GM12872 (cell line): ENCODE data around the gene FALEC.

Source experiments
- TF ChIP-seq, protein P1 (sequence below): IDR thresholded peaks from 3 replicates; pipeline ENCODE4 v1.5.1; 2011; ENCODE audit warnings: low read depth, mild to moderate bottlenecking, low read length, moderate library complexity; ENCODE audit not compliant: insufficient read depth

Gene FALEC

DNA sequence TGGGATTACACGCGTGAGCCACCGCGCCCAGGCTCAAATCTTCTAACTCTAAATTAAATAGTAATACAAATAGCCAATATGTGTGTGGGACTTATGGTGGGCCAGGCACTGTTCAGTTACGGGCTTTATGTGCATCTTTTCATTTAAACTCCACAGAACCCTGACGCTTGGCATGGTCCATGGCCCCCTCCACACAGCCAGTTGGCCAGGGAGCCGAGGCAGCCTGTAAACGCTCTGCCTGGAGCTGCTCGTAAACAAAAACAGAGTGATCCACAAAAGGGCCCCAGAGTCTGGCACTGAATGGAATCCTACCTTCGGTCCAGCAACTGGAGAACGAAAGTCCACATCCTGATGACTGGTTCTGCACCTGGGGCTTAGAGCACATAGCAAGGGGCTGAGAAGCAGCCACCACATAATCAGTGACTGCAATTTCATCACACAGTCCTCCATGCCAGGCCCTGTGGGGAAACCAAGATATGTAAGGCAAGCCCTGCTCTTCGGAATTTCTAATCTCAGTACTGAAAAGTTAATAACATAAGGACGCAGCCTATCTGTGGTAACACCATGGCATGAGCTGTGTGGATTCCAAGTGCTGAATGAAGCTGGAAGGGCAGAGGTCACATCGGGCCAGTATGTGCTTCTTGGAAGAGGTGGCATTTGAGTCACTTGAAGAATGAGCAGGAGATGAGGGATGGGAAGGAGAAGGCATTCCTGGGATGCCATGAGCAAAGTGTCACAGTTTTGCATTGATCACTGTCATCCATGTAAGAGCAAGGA, 20.1 kb downstream of the FALEC start:
- TF ChIP-seq, protein P1, sequence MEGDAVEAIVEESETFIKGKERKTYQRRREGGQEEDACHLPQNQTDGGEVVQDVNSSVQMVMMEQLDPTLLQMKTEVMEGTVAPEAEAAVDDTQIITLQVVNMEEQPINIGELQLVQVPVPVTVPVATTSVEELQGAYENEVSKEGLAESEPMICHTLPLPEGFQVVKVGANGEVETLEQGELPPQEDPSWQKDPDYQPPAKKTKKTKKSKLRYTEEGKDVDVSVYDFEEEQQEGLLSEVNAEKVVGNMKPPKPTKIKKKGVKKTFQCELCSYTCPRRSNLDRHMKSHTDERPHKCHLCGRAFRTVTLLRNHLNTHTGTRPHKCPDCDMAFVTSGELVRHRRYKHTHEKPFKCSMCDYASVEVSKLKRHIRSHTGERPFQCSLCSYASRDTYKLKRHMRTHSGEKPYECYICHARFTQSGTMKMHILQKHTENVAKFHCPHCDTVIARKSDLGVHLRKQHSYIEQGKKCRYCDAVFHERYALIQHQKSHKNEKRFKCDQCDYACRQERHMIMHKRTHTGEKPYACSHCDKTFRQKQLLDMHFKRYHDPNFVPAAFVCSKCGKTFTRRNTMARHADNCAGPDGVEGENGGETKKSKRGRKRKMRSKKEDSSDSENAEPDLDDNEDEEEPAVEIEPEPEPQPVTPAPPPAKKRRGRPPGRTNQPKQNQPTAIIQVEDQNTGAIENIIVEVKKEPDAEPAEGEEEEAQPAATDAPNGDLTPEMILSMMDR = no peak

DNA sequence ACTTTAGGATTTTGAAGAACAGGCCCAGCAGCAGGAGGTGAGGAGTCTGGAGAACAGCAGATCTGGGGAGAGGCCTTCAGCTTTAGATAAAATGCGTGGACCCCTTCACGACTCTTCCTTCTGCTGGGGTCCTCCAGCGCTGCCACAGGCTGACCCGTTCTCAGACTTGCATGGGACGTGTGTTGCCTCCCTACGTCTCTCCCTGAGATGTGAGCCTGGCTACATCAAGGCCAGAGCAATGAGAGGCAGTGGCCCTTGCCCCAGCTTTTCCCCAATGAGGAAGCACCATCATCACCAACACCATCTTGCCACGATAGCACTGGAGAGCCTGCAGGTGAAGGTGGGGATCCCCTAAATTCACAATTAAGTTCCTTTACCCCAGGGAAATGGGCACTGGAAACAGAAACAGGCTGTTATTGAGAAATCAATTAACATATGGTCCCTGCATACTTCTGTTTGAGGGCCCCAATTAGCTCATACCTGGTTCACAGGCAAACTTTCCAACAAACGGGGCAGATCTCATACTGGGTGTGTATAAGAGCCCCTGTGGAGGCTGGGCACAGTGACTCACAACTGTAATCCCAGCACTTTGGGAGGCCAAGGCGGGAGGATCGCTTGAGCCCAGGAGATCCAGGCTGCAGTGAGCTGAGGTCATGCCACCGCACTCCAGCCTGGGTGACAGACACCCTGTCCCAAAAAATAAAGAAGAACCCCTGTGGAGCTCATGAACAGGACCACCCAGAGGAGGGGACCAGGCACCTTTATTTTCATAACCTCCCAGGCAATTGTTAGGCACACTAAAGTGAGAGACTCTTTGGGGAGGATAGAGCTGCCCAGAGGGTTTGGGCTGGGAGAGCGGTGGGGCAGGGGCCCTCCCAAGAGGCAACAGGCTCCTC, 21.5 kb downstream of the FALEC start:
- TF ChIP-seq, protein P1 = no peak

DNA sequence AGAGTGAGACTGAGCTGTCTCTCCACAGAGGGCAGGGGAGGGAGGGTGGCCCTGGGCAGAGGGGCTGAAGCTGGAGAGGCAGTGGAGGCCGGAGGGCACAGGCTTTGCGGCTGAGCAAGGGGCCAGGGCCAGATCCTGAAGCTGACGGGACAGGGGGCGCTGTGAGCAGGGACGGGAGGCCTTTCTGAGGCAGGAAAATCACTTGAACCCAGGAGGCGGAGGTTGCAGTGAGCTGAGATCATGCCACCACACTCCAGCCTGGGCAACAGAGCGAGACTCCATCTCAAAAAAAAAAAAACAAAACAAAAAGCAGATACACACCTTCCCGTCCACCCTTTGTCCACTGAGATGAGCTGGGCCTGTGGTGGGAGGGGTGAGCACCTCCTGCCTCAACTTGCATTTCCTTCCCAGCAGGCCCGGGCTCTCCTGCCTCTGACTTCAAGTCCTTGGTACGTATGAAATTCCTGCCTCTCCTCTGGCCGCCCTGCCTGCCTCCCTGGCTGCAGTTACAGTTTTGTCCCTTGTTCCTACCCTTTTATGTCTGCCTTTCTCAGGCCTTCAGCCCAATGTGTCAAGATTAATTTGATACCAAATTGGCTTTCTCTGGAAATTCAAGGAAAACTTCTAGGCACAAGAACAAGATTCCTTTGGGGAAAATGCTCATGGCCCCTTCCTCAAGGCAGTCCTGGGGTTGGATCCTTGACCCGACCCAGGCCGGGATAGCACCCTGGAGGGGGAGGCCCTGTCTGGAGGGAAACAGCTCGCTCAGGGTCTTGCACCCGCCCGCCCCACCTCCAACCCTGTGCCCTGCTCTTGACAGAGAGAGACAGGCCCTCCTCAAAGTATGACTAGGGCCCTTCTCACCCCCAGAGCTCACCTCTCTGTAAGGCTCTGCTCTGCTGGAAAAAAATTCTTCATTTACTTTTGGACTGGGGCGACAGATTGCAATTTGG, 22.5 kb downstream of the FALEC start:
- TF ChIP-seq, protein P1 = no peak

DNA sequence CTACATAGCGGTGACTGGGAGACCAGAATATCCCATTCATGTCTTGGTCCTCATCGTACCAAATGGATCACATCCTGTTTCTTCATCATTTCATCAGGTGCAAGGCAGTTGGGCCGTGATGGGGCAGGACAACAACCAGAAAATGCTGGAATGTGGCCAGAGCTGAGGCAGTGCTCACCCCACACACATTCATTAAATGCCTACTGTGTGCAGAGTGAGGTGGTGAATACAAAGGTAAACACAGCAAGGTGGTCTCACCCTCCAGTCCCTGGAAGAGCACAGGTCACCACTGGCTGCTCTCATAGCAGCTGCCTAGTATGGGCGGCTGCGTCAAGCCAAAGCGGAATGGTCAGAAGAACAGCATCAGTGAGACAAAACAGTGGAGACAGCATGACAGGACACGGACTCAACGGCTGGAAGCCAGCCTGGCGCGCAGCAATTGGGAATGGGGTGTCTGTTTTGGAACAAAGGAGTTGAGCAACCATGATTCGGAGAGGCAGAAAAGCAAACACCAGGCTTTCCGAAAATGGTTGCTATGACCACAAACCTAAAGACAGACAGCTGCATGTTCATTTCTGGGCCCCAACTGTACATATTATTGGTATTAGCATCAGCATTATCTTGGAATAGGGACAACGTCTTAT, 28.1 kb downstream of the FALEC start:
- TF ChIP-seq, protein P1 = no peak

DNA sequence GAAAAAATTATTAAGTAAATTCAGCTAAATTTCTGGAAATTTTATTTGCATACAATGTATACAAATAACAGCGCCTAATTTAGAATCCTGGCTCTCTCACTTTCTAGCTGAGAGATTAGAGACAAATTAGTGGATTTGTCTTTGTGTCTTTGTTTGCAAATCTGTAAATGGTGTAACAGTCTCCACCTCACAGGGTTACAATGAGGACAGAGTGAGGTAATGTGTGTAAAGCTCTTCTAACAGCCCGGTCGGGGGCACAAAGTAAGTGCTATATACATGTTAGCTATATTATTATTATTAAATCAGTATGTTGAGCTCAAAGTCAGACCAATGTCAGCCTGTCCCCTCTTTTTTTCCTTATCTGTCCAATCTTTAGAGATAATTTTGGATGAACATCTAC, 28.7 kb downstream of the FALEC start:
- TF ChIP-seq, protein P1 = no peak

DNA sequence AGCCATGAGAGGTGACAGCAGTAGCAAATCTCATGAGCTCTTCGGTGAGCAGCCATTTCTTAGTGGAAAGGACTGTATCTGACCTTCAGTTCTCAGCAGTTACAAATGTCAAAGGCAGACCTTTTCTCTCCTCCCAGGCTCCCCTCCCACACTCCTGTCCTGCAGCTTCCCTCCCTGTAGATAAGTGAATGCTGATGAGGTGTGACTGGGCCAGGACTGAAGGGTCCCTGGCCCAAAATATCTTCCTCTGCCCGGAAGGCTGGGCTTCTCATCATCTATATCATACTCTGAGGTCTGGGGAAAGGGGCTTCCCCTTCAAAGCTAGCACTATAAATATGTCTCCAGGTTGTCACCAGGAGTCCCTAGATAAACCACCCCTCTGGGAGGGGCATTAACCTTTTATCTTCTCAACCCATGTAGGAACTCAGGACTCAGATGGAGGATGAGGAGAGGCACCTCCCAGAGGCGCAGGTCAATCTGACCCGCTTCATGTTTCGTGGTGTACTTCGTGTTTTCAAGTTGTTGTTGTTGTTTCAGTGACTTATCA, 30.0 kb downstream of the FALEC start:
- TF ChIP-seq, protein P1 = no peak
